ENCODE results near the gene PRKN.

DNA sequence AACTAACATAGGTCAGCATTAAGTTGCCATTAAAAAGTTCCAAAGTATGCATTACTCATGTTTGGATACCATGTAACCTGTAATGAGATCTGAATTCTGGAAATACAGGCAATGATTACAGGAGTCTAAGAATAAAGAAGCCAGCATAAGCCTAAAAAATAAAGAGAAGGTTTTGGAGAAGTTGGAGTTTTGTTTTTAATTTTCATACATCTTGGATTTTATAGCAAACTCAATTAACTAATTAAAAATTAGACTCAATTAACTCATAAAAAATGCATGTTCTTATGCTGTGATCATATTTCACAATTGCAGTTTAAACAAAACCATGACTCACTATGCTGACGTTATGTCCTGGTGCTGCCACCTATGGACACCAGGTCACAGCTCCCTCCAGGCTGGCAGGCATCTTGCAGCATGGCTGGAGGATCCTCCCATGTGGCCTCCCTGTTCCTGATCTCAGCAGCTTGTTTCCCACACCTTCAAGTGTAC, 804.9 kb downstream of the PRKN start:
- TF ChIP-seq, protein P1, sequence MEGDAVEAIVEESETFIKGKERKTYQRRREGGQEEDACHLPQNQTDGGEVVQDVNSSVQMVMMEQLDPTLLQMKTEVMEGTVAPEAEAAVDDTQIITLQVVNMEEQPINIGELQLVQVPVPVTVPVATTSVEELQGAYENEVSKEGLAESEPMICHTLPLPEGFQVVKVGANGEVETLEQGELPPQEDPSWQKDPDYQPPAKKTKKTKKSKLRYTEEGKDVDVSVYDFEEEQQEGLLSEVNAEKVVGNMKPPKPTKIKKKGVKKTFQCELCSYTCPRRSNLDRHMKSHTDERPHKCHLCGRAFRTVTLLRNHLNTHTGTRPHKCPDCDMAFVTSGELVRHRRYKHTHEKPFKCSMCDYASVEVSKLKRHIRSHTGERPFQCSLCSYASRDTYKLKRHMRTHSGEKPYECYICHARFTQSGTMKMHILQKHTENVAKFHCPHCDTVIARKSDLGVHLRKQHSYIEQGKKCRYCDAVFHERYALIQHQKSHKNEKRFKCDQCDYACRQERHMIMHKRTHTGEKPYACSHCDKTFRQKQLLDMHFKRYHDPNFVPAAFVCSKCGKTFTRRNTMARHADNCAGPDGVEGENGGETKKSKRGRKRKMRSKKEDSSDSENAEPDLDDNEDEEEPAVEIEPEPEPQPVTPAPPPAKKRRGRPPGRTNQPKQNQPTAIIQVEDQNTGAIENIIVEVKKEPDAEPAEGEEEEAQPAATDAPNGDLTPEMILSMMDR (IDR thresholded peaks at IDR 0.05; ENCODE audit: insufficient read depth, low read depth, low read length) = peak; percentile 28
- no peak for TF ChIP-seq EZH2 (IDR thresholded peaks at IDR 0.05; ENCODE audit: insufficient read depth, low read length)
